ENCODE measurements around the gene ST13.
"Not testable (repeated sequence)": the region's sequence is repeated elsewhere in the genome, so short reads cannot be mapped to it uniquely, and the experiment has no call there.

The ST13 gene

GRCh38 chr22:40781749-40782148 lies 74.7 kb downstream of the ST13 start:
- DNase-seq (ENCODE audit: low spot score): not testable (repeated sequence)

All from pons (tissue), 1 donor.